ENCODE results near the gene PRDM2. TPM values are rescaled to one million over a fixed set of nuclear protein-coding genes. Genes with fewer than 3 reads are reported as not detected.

The PRDM2 gene
- total RNA-seq, 1 donor from 2014 or later: 12.5 TPM

DNA sequence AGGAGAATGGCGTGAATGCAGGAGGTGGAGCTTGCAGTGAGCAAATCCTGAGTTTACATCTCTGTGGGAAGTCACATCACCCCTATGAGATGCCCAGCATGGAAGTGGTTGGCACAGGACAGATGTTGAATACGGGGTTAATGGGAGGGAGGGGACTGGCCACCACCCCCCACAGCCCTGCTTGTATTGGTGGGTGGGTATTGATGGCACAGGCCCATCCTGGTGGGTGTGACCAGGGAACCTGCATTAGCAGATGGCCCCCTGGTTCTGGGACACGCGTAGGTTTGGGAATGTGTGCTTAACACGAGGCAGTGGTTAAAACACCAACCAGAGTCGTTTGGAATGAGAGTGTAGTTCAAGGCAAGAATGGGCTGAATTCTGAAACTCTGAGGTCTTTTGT is 117.9 kb downstream of the PRDM2 start:
- DNase-seq (ENCODE audit: low read depth): no peak
- H3K4me3 ChIP-seq (ENCODE audit: low read depth, low read length): no peak overlapping the region
- no peak for TF ChIP-seq CTCF (conservative IDR thresholded peaks at IDR 0.05; ENCODE audit: low read depth, low read length)

DNA sequence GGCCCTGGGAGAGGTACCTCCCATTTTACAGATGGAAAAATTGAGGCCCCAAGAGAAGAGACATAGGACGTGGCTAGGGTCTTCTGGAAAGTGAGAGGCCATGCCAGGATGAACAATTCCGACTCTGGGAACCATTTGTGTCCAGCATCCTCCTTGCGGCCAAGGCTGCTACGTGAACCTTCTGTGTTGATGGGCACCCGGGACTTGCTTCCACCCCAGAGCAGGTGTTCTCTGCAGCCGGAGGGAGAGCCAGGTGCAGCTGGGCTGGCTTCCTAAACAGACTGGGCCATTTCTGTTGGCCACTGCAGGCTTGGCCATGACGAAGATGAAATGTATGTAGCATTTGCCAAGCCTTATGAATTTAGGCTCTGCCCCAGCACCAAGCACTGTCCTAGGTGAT is 118.9 kb downstream of the PRDM2 start:
- H3K4me3 ChIP-seq (ENCODE audit: low read depth, low read length): no peak overlapping the region
- DNase-seq (ENCODE audit: low read depth): no peak
- TF ChIP-seq CTCF (conservative IDR thresholded peaks at IDR 0.05; ENCODE audit: low read depth, low read length): no peak

GRCh38 chr1:13819642-13820041 is 119.7 kb downstream of the PRDM2 start:
- H3K4me3 ChIP-seq (ENCODE audit: low read depth, low read length): no peak overlapping the region
- no peak for DNase-seq (ENCODE audit: low read depth)
- no peak for TF ChIP-seq CTCF (conservative IDR thresholded peaks at IDR 0.05; ENCODE audit: low read depth, low read length)

- no peak for TF ChIP-seq CTCF (conservative IDR thresholded peaks at IDR 0.05; ENCODE audit: low read depth, low read length)
- H3K4me3 ChIP-seq (ENCODE audit: low read depth, low read length): no peak overlapping the region
- no peak for DNase-seq (ENCODE audit: low read depth)
Observed at GRCh38 chr1:13820055-13820454, 120.1 kb downstream of the PRDM2 start.

DNA sequence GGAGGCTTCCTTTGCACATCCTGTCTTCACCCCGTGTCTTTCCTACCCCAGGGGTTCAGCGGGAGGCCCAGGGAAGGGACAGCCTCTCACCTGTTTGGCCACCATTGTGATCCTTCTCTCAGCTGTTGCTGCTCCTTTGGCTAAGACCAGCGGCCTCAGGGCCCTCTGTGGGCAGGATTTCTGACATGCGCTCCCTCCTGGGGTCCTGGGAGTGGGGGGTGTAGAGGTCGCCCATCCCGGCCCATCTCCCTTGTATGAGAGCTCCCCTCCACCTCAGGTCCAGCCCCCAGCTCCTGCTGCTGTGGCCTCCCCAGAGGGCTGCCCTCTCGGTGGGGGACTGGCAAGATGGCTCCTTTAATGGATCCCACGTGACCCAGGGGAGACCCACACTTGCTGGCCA is 120.5 kb downstream of the PRDM2 start:
- H3K4me3 ChIP-seq (ENCODE audit: low read depth, low read length): no peak overlapping the region
- no peak for TF ChIP-seq CTCF (conservative IDR thresholded peaks at IDR 0.05; ENCODE audit: low read depth, low read length)
- no peak for DNase-seq (ENCODE audit: low read depth)

GRCh38 chr1:13823126-13823880 is 123.3 kb downstream of the PRDM2 start:
- no peak overlapping the region for H3K4me3 ChIP-seq (ENCODE audit: low read depth, low read length)
- no peak for DNase-seq (ENCODE audit: low read depth)
- no peak for TF ChIP-seq CTCF (conservative IDR thresholded peaks at IDR 0.05; ENCODE audit: low read depth, low read length)

DNA sequence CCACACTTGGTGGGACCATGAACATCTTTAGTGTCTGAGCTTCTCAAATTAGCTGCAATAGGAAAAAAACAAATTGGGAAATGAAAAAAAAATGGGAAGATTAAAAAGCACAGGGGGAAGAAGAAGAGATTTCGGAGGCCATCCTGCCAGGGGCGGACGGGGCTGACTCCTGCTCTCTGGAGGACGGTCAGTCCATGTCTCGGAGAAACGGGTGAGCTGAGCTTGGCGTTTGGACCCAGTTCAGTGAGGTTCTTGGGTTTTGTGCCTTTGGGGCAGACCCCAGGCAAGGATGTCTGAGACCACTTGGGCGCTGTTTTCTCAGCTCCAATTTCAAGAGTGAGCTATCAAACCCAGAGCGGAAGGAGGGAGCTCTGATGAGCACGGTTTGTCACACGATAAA is 123.9 kb downstream of the PRDM2 start:
- no peak for TF ChIP-seq CTCF (conservative IDR thresholded peaks at IDR 0.05; ENCODE audit: low read depth, low read length)
- DNase-seq (ENCODE audit: low read depth): no peak
- H3K4me3 ChIP-seq (ENCODE audit: low read depth, low read length): no peak overlapping the region
